Measurements from ENCODE around the gene NCOA3.

DNA sequence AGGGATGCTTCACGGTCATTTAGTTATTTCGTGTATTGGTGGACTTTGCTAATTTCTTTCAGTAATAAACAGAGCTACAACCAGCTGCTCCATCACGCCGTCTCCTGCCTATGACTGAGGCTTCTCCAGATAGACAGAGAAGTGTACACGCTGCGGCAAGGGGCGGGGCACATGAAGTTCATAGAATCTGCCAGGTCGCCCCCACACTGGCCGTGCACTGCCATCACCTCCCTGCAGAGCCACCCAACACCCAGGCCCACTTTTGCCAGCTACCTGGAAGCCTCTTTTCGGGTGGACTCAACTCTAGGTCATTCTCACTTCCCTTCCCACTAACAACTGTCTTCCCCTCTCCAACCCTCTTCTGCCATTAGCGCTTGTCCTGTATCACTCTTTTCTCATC lies 195.2 kb downstream of the NCOA3 start:
- TF ChIP-seq, protein P1, sequence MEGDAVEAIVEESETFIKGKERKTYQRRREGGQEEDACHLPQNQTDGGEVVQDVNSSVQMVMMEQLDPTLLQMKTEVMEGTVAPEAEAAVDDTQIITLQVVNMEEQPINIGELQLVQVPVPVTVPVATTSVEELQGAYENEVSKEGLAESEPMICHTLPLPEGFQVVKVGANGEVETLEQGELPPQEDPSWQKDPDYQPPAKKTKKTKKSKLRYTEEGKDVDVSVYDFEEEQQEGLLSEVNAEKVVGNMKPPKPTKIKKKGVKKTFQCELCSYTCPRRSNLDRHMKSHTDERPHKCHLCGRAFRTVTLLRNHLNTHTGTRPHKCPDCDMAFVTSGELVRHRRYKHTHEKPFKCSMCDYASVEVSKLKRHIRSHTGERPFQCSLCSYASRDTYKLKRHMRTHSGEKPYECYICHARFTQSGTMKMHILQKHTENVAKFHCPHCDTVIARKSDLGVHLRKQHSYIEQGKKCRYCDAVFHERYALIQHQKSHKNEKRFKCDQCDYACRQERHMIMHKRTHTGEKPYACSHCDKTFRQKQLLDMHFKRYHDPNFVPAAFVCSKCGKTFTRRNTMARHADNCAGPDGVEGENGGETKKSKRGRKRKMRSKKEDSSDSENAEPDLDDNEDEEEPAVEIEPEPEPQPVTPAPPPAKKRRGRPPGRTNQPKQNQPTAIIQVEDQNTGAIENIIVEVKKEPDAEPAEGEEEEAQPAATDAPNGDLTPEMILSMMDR (IDR thresholded peaks at IDR 0.05) = no peak
- no peak for TF ChIP-seq POLR2A (IDR thresholded peaks at IDR 0.05)

Data from esophagus squamous epithelium (tissue), 4 donors.